GM19035 (cell line): ENCODE results near the gene SLC16A9.

Experiments used
- ATAC-seq: cut with Tn5 transposase; IDR thresholded peaks from one replicate; pipeline ENCODE4 v1.9.1; 2021; ENCODE audit not compliant: unreplicated experiment

Gene SLC16A9

GRCh38 chr10:59631237-59631636 is 78.4 kb downstream of the SLC16A9 start:
- ATAC-seq: no peak

GRCh38 chr10:59628965-59629364 is 80.7 kb downstream of the SLC16A9 start:
- no peak for ATAC-seq

- ATAC-seq: no peak
These were observed 81.2 kb downstream of the SLC16A9 start for GRCh38 chr10:59628456-59628855.

- no peak for ATAC-seq
These were observed 82.2 kb downstream of the SLC16A9 start for GRCh38 chr10:59627366-59628018.

- ATAC-seq: no peak
These were observed 83.2 kb downstream of the SLC16A9 start for GRCh38 chr10:59626523-59626869.

- ATAC-seq: peak; percentile 97
These were observed 83.7 kb downstream of the SLC16A9 start for GRCh38 chr10:59625721-59626522.

- ATAC-seq: no peak
These were observed 84.7 kb downstream of the SLC16A9 start for GRCh38 chr10:59624951-59625350.

- ATAC-seq: no peak
These were observed 85.5 kb downstream of the SLC16A9 start for GRCh38 chr10:59624136-59624535.

- no peak for ATAC-seq
These were observed 86.2 kb downstream of the SLC16A9 start for GRCh38 chr10:59623133-59624121.

- no peak for ATAC-seq
These were observed 87.1 kb downstream of the SLC16A9 start for GRCh38 chr10:59622320-59623132.

- no peak for ATAC-seq
These were observed 87.9 kb downstream of the SLC16A9 start for GRCh38 chr10:59621771-59622170.

GRCh38 chr10:59618666-59619065 is 91.0 kb downstream of the SLC16A9 start:
- ATAC-seq: no peak

GRCh38 chr10:59617996-59618395 is 91.7 kb downstream of the SLC16A9 start:
- no peak for ATAC-seq

GRCh38 chr10:59611048-59611447 is 98.6 kb downstream of the SLC16A9 start:
- no peak for ATAC-seq

GRCh38 chr10:59607970-59608369 is 101.7 kb downstream of the SLC16A9 start:
- ATAC-seq: no peak

- no peak for ATAC-seq
These were observed 103.1 kb downstream of the SLC16A9 start for GRCh38 chr10:59606551-59606961.

- no peak for ATAC-seq
These were observed 107.7 kb downstream of the SLC16A9 start for GRCh38 chr10:59601985-59602384.
